ENCODE data around the gene LRRC25.

Gene LRRC25

GRCh38 chr19:18435842-18436670 lies 38.6 kb upstream of the LRRC25 start:
- no peak for DNase-seq

GRCh38 chr19:18435178-18435841 lies 37.9 kb upstream of the LRRC25 start:
- DNase-seq = no peak

GRCh38 chr19:18434411-18435175 lies 37.2 kb upstream of the LRRC25 start:
- no peak for DNase-seq

GRCh38 chr19:18433735-18434398 lies 36.4 kb upstream of the LRRC25 start:
- DNase-seq = no peak

GRCh38 chr19:18433015-18433691 lies 35.7 kb upstream of the LRRC25 start:
- no peak for DNase-seq

GRCh38 chr19:18432275-18433014 lies 35.0 kb upstream of the LRRC25 start:
- no peak for DNase-seq

GRCh38 chr19:18431351-18432197 lies 34.2 kb upstream of the LRRC25 start:
- DNase-seq = no peak

GRCh38 chr19:18430417-18431144 lies 33.2 kb upstream of the LRRC25 start:
- DNase-seq = no peak

- no peak for DNase-seq
These were observed 32.4 kb upstream of the LRRC25 start for GRCh38 chr19:18429717-18430416.

GRCh38 chr19:18428787-18429674 lies 31.6 kb upstream of the LRRC25 start:
- DNase-seq = peak; percentile 40 to 75 (median 61)

GRCh38 chr19:18428173-18428786 lies 30.9 kb upstream of the LRRC25 start:
- DNase-seq = no peak

GRCh38 chr19:18427743-18428113 lies 30.3 kb upstream of the LRRC25 start:
- DNase-seq = no peak

- DNase-seq = no peak
These were observed 29.8 kb upstream of the LRRC25 start for GRCh38 chr19:18427080-18427742.

GRCh38 chr19:18426416-18426767 lies 29.0 kb upstream of the LRRC25 start:
- DNase-seq = no peak

GRCh38 chr19:18425515-18426415 lies 28.3 kb upstream of the LRRC25 start:
- DNase-seq = no peak

- DNase-seq = no peak
These were observed 27.6 kb upstream of the LRRC25 start for GRCh38 chr19:18424890-18425514.
